Stimulated activated CD4-positive, alpha-beta T cell treated with anti-CD3 and anti-CD28 coated beads, Interleukin-4, amount 100 ng/mL, for 24 hours (primary cell): ENCODE measurements around the gene INCA1.

Source experiments
- DNase-seq: peaks from one replicate; pipeline ENCODE4 v3.0.0-alpha.2; 2020

INCA1 gene

GRCh38 chr17:5003214-5003867 is 6.0 kb upstream of the INCA1 start:
- no peak for DNase-seq

GRCh38 chr17:5002121-5002788 is 4.9 kb upstream of the INCA1 start:
- no peak for DNase-seq

- DNase-seq: no peak
Measured at GRCh38 chr17:5000237-5000639, 2.9 kb upstream of the INCA1 start.

GRCh38 chr17:4999430-5000093 is 2.2 kb upstream of the INCA1 start:
- no peak for DNase-seq

- no peak for DNase-seq
Measured at GRCh38 chr17:4998732-4999429, 1.6 kb upstream of the INCA1 start.

GRCh38 chr17:4998027-4998731 is 857 bp upstream of the INCA1 start:
- peak; percentile 36 for DNase-seq

- no peak for DNase-seq
Measured at GRCh38 chr17:4994081-4994595, 3.2 kb downstream of the INCA1 start.

- no peak for DNase-seq
Measured at GRCh38 chr17:4987767-4988567, 9.4 kb downstream of the INCA1 start.

- DNase-seq: peak; percentile 88
Measured at GRCh38 chr17:4986951-4987766, 10.2 kb downstream of the INCA1 start, which contains the start of gene CAMTA2. Gene CAMTA2 (minus strand): TSS chr17:4987675. CDS start chr17:4986222, 1,453 bp downstream.

- DNase-seq: no peak
Measured at GRCh38 chr17:4986403-4986802, 10.9 kb downstream of the INCA1 start.

GRCh38 chr17:4982305-4982704 is 15.0 kb downstream of the INCA1 start:
- no peak for DNase-seq

GRCh38 chr17:4980644-4981216 is 16.6 kb downstream of the INCA1 start:
- peak; percentile 68 for DNase-seq

GRCh38 chr17:4978726-4979125 is 18.6 kb downstream of the INCA1 start:
- no peak for DNase-seq

GRCh38 chr17:4974115-4974670 is 23.1 kb downstream of the INCA1 start:
- no peak for DNase-seq

GRCh38 chr17:4973256-4974114 is 23.8 kb downstream of the INCA1 start:
- no peak for DNase-seq

GRCh38 chr17:4972752-4973151 is 24.6 kb downstream of the INCA1 start:
- DNase-seq: no peak

GRCh38 chr17:4972322-4972721 is 25.0 kb downstream of the INCA1 start:
- DNase-seq: no peak

GRCh38 chr17:4971826-4972225 is 25.5 kb downstream of the INCA1 start:
- no peak for DNase-seq

- DNase-seq: no peak
Measured at GRCh38 chr17:4970273-4970672, 27.0 kb downstream of the INCA1 start.
